GM18867 (cell line): ENCODE results near the gene CEP72.
"Not testable (repeated sequence)": the region's sequence is repeated elsewhere in the genome, so short reads cannot be mapped to it uniquely, and the experiment has no call there.

Experiments used
- ATAC-seq: cut with Tn5 transposase; IDR thresholded peaks from one replicate; pipeline ENCODE4 v1.9.1; 2021; ENCODE audit warnings: mild to moderate bottlenecking, moderate library complexity; ENCODE audit not compliant: unreplicated experiment

The CEP72 gene

DNA sequence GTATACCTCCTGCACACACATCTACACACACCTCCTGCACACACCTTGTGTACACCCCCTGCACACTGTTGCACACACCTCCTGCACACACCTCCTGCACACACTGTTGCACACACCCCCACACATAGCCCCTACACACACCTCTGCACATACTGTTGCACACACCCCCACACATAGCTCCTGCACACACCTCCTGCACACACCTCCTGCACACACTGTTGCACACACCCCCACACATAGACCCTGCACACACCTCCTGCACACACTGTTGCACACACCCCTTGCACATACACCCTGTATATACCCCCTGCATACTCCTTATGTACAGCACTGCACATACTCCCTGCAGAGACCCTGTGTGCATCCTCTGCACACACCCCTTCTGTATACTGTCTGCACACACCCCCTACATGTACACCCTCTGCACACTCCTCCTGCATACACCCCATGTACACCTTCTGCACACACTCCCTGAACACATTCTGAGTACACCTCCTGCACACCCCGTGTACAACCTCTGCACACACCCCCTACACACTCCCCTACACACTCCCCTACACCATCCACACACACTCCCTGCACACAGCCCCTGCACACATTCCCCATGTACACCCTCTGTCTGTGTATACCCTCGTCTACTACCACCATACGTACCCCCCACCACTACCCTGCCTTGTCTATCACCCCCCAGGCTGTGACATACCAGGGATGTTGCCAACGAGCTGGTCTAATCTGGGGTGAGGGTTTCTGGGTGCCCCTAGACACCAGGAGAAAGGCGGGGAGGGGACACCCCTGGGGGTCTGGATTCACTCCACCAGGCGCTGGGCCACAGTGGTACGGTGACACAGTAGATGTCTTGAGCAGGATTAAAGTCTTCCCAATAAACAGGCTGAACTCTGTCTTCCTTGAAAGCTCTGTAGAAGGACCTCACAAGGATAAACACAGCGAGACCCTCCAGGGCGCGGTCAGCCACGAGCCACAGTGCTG lies 1.1 kb upstream of the CEP72 start:
- ATAC-seq, result no peak

DNA sequence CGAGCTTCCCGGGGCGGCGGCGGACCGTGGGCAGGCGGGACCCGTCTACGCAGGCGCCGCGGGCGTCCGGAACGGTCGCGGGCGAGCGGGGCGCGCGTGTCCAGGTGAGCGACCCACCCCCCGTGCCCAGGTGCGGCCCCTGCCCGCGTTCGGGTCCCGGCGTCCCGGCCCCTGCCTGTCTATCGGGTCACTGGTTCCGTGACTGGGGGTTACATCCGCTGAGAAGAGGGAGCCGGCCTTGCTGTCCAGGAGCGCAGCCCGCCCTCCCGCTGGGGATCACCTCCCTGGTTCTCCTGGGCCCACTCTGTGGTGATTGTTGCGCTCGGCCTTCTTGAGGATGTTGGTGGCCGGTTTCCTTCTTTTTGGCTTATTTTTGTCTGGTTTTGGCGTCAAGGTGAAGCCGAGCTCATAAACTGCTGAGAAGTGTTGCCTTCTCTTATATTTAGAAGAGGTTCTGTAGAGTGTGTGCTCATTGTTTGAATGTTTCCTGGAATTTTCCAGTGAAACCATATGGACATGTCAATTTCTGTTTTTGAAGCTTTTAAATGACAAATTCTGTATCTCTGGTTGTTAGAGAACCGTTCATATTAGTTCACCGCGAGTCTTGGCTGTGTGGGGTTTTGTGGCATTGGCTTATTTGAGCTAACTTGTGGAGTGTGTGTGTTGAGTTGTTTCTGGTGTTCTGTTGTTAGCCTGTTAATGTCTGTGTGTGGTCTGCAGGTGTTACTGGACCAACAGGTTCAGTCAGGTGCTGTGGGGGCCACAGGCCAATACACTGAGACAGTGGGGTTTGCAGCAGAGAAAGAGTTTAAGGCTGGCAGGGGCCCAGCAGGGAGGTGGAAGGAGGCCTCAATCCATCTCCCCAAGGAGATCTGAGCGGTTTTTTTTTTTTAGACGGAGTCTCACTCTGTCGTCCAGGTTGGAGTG lies 621 bp downstream of the CEP72 start:
- ATAC-seq, result peak; percentile 31

- ATAC-seq, result no peak
Observed at GRCh38 chr5:616484-617039, 4.4 kb downstream of the CEP72 start.

- no peak for ATAC-seq
Observed at GRCh38 chr5:617896-618295, 5.8 kb downstream of the CEP72 start.

- no peak for ATAC-seq
Observed at GRCh38 chr5:618450-618849, 6.3 kb downstream of the CEP72 start.

- no peak for ATAC-seq
Observed at GRCh38 chr5:619444-619843, 7.3 kb downstream of the CEP72 start.

GRCh38 chr5:620152-620551 lies 8.0 kb downstream of the CEP72 start:
- ATAC-seq, result no peak

DNA sequence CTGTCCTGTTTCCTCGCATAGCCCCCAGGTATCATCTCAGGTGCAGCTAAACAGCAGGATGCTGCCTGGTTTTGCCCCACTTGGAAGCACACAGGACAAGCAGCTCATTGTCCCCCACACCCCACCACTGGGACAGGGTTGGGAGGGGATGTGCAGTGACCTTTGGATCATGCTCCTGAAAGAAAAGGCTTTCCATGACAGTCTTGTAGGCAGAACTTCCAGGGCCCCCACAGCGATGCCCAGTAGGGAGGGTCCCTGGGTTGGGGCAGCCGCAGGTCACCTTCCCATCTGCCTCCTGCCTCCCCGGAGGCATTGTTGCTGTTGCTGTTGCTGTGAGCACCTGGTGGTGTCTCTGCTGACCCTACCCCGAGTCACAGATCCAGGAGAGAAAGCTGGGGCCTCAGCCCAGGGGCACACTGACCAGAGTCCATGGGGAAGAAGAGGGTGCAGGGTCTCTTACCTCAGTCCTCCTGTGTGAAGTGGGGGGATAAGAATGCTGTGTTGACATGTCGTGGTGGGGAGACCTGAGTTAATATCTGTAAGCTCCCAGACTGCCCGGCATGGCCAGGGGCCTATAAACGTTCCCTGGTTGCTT lies 8.5 kb downstream of the CEP72 start:
- no peak for ATAC-seq

GRCh38 chr5:621341-621761 lies 9.2 kb downstream of the CEP72 start:
- no peak for ATAC-seq

DNA sequence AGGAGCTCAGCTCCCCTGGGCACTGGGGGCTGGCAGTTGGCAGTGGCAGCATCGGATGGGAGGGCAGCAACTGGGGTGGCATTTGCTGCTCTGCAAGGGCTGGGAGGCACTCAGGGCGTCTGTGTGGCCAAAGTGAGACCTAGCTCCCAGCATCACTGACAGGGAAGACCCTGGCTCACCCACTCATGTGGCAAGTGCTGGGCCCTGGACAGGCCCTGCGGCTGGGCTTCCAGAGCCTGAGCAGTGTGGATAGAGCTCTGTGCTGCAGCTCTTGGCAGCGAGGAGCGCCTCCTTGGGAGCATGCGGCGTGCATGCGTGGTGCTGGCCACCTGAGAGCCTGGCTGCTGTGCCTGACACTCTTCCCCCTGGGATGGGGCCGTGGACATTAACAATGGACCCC lies 10.2 kb downstream of the CEP72 start:
- ATAC-seq, result no peak

- no peak for ATAC-seq
Observed at GRCh38 chr5:622946-623522, 10.9 kb downstream of the CEP72 start.

- ATAC-seq, result no peak
Observed at GRCh38 chr5:623531-623930, 11.4 kb downstream of the CEP72 start.

DNA sequence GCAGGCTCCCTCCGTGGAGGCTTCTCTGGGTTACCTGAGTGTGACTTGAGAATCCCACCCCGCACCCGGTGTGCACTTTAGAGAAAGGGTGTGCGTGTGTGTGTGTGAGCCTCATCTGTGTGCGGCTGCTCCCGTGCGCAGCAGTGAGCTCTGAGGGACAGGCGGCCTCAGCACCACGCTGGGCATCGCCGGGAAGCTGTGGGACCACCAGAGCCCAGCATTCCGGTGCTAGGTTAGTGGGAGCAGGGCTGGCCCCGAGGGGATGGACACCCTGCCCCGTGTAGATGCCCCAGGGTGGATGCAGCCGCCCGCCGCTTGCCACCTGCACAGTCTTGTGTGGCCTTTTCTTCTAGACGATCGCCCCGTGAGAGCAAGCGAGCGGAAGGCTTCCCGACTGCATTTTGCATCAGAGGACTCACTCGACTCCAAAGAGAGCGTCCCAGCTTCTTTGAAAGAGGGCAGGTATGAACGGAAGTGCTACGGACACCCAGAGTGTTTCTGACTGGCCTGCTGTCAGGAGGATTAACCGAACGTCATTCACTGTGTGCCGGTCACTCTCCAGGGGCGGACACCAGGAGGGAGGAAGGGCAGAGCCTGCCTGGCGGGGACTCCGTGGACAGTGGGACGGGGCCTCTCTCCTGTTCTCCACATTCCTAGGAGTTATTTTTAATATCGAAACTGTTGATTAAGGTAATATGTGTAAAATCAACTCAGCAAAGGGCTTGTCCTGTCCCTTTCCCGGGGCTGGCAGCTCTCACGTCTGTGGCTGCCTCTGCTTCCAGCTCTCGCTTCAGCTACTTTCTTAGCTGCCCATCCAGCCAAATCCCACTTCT lies 12.2 kb downstream of the CEP72 start:
- no peak for ATAC-seq

GRCh38 chr5:624951-625230 lies 12.8 kb downstream of the CEP72 start:
- ATAC-seq, result no peak

DNA sequence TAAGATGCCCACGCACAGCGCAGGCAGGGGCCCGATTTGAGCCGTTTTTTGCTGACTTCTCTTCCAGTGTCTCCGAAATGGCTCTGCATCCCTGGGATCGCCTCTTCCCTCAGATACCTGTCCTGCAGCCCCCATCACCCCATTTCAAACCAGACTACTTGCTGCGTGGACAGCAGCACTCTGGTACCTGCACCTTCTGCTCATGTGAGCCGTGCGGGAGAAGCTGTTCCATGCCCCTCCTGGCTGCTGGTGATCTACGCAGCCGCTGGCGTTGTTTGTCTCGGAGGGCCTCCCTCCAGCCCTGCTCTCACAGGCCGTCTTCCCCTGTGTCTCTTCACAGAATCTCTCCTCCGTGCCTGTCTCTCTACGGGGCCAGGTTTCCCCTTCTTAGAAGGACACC lies 13.4 kb downstream of the CEP72 start:
- no peak for ATAC-seq

DNA sequence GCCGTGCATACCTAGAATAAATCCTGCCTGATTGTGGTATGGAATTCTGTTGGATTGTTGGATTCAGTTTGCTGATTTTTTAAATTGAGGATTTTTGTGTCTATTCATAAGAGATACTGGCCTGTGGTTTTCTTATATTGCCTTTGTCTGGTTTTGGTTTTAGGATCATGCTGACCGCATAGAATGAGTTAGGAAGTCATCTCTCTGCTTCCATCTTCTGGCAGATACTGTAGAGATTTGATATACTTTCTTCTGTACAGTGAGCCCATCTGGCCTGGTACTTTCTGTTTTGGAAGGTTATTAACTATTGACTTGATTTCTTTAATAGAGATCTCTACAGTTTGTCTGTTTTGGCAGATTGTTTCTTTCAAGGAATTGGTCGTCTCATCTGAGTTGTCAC lies 14.7 kb downstream of the CEP72 start:
- no peak for ATAC-seq

- ATAC-seq, result no peak
Observed at GRCh38 chr5:627840-628239, 15.7 kb downstream of the CEP72 start.

DNA sequence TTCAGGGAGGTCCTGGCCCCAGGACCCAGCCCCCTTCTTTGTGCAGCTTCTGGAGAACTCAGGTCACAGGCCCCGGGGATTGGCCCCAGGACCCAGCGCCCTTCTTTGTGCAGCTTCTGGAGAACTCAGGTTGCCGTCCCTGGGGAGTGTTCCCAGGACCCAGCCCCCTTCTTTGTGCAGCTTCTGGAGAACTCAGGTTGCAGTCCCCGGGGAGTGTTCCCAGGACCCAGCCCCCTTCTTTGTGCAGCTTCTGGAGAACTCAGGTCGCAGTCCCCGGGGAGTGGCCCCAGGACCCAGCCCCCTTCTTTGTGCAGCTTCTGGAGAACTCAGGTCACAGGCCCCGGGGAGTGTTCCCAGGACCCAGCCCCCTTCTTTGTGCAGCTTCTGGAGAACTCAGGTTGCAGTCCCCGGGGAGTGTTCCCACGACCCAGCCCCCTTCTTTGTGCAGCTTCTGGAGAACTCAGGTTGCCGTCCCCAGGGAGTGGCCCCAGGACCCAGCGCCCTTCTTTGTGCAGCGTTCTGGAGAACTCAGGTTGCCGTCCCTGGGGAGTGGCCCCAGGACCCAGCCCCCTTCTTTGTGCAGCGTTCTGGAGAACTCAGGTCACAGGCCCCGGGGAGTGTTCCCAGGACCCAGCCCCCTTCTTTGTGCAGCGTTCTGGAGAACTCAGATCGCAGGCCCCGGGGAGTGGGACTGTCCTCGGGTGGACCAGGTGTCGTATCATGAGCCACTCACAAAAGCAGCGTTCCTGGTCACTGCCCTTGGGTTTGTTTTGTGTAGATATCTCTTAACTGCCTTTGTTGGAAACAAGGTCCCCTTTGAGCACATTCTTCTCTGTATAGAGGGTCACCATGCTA lies 16.4 kb downstream of the CEP72 start:
- not testable (repeated sequence) for ATAC-seq

- no peak for ATAC-seq
Observed at GRCh38 chr5:633501-633955, 21.4 kb downstream of the CEP72 start.
